Measurements from ENCODE around the gene ZNF319. TPM values are rescaled to one million over a fixed set of nuclear protein-coding genes. Genes with fewer than 3 reads are reported as not detected.

ZNF319 gene
- total RNA-seq, 1 donor from 2014 or later = 14.9 TPM

DNA sequence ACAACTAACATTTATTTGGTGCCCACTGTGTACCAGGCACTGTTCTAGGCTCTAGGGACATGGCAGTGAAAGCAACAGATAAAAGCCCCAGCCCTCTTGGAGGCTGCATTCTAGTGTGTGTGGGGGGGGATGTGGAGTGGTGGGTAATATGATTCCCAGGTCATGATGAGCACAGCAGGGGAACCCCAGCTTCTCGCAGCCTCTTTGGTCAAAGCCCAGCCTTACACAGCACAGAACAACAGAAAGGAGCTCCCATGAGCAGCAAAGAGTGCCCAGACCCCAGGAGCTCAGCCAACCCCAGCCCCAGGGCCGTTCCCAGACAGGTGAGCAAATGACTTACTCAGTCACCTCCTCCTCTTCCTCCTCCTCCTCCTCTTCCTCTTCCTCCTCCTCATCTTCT is 51.5 kb downstream of the ZNF319 start:
- Mint-ChIP-seq H3K4me3 (ENCODE audit: low read depth) (no peak overlapping the region), H3K27me3 (peaks cover 3% of the 10 kb centered on the region), H3K27ac (no peak overlapping the region), H3K9me3 (ENCODE audit: low read depth) (no peaks in the 10 kb centered on the region), H3K36me3 (ENCODE audit: insufficient read depth) (no peaks in the 10 kb centered on the region), H3K4me1 (ENCODE audit: low read depth) (no peaks in the 10 kb centered on the region)
- DNase-seq (ENCODE audit: low spot score, unreplicated experiment) = no peak
- TF ChIP-seq, protein P1, sequence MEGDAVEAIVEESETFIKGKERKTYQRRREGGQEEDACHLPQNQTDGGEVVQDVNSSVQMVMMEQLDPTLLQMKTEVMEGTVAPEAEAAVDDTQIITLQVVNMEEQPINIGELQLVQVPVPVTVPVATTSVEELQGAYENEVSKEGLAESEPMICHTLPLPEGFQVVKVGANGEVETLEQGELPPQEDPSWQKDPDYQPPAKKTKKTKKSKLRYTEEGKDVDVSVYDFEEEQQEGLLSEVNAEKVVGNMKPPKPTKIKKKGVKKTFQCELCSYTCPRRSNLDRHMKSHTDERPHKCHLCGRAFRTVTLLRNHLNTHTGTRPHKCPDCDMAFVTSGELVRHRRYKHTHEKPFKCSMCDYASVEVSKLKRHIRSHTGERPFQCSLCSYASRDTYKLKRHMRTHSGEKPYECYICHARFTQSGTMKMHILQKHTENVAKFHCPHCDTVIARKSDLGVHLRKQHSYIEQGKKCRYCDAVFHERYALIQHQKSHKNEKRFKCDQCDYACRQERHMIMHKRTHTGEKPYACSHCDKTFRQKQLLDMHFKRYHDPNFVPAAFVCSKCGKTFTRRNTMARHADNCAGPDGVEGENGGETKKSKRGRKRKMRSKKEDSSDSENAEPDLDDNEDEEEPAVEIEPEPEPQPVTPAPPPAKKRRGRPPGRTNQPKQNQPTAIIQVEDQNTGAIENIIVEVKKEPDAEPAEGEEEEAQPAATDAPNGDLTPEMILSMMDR (IDR thresholded peaks at IDR 0.05; ENCODE audit: unreplicated experiment) = no peak

DNA sequence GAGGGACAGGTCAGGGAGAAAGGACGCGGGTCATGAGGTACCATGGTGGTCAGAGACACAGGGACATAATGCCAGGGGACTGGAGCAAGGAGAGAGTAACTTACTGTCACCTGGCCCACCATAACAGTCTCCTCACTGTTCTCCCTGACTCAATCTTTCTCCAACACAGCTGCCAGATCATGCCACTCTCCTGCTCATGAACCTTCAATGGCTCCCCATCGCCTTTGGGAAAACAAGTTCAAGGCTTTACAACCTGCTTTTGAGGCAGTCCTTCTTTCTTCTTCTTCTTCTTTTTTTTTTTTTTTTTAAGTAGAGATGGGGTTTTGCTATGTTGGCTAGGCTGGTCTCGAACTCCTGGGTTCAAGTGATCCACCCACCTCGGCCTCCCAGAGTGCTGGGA is 52.4 kb downstream of the ZNF319 start:
- H3K4me3 Mint-ChIP-seq (ENCODE audit: low read depth) = no peak overlapping the region
- no peaks in the 10 kb centered on the region for H3K9me3 Mint-ChIP-seq (ENCODE audit: low read depth)
- no peak overlapping the region for H3K27ac Mint-ChIP-seq

DNA sequence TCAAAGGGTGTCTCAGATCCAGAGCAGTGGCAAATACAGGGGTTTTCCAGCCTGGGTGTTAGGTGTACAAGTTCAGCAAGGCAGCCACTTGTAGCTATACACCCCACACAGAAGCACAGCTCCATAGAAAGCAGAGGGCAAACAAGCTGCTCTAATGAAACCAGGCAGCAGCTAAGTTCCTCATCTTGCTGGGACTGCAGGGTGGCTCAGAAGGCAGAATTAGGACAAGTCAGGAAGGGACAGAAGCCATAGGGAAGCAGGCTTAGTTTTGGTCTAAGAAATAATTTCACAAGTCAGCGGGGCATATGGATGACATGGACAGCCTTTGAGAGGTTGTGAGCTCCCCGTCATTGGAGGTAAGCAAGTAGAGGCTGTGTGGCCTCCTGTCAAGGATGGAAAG is 53.2 kb downstream of the ZNF319 start:
- no peak overlapping the region for H3K4me3 Mint-ChIP-seq (ENCODE audit: low read depth)

More for the DNA sequence above, 52.4 kb downstream of the ZNF319 start:
- H3K4me1 Mint-ChIP-seq (ENCODE audit: low read depth) = no peaks in the 10 kb centered on the region
- no peak for DNase-seq (ENCODE audit: low spot score, unreplicated experiment)
- H3K36me3 Mint-ChIP-seq (ENCODE audit: insufficient read depth) = no peaks in the 10 kb centered on the region
- peaks cover 3% of the 10 kb centered on the region for H3K27me3 Mint-ChIP-seq
- TF ChIP-seq, protein P1 (IDR thresholded peaks at IDR 0.05; ENCODE audit: unreplicated experiment) = no peak

DNA sequence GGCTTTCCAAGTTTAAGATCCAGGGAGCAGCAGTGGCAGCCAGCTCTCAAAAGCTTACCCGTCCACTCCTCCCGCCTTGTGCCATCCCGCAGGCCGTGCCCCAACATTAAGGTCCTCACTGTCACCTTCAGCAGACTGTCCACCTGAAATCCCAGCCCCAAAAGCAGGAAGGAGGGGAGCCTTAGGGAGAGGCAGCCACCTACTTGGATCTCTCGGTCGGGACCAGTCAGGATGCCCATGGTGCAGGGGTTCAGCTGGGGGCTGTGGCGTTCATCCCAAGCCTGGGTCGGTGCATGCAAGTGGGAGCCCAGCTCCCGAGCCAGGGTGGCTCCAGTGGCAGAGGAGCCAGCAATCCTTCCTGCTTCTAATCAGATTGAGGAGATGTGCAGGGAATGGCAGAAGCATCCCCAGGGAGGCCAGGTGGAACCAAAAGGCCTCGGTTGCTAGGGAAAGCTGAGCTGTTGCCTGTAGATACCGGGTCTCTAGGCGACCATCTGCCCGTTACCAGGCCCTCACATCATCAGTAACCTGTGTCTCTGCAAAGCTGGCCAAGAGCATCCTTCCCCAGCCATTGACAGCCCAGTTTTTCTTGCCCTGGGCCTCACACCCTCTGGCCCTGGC is 54.2 kb downstream of the ZNF319 start:
- H3K27ac Mint-ChIP-seq = no peak overlapping the region
- H3K4me3 Mint-ChIP-seq (ENCODE audit: low read depth) = no peak overlapping the region
- DNase-seq (ENCODE audit: low spot score, unreplicated experiment) = no peak
- no peaks in the 10 kb centered on the region for H3K4me1 Mint-ChIP-seq (ENCODE audit: low read depth)
- no peaks in the 10 kb centered on the region for H3K36me3 Mint-ChIP-seq (ENCODE audit: insufficient read depth)
- TF ChIP-seq, protein P1 (IDR thresholded peaks at IDR 0.05; ENCODE audit: unreplicated experiment) = no peak
- peaks cover 5% of the 10 kb centered on the region for H3K27me3 Mint-ChIP-seq
- no peaks in the 10 kb centered on the region for H3K9me3 Mint-ChIP-seq (ENCODE audit: low read depth)

More for the DNA sequence above, 53.2 kb downstream of the ZNF319 start:
- Mint-ChIP-seq H3K9me3 (ENCODE audit: low read depth) (no peaks in the 10 kb centered on the region), H3K4me1 (ENCODE audit: low read depth) (no peaks in the 10 kb centered on the region), H3K27me3 (peaks cover 3% of the 10 kb centered on the region), H3K27ac (no peak overlapping the region), H3K36me3 (ENCODE audit: insufficient read depth) (no peaks in the 10 kb centered on the region)
- no peak for DNase-seq (ENCODE audit: low spot score, unreplicated experiment)
- TF ChIP-seq, protein P1 (IDR thresholded peaks at IDR 0.05; ENCODE audit: unreplicated experiment) = no peak

DNA sequence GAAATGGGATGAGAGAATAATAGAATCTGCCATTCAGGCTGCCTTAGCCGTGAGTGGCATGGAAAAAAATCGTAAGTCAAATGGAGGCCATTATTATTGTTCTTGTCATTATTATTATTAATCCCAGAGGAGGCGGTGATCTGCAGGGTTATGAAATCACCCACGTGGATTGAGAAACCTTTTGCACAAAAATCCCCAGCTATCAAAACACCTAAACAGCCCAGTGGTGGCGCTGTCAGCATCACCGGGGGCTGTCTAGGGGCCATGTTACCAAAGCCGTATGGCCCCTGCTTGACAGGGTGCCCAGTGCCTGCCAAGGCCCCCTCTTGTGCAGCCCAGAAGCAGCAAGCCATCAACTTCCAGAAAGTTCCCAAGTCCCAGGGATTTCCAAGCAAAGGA is 54.7 kb downstream of the ZNF319 start:
- no peaks in the 10 kb centered on the region for H3K36me3 Mint-ChIP-seq (ENCODE audit: insufficient read depth)
- no peak overlapping the region for H3K4me3 Mint-ChIP-seq (ENCODE audit: low read depth)
- H3K4me1 Mint-ChIP-seq (ENCODE audit: low read depth) = no peaks in the 10 kb centered on the region
- H3K27ac Mint-ChIP-seq = no peak overlapping the region
- TF ChIP-seq, protein P1 (IDR thresholded peaks at IDR 0.05; ENCODE audit: unreplicated experiment) = peak; percentile 9
- H3K9me3 Mint-ChIP-seq (ENCODE audit: low read depth) = no peaks in the 10 kb centered on the region
- no peak for DNase-seq (ENCODE audit: low spot score, unreplicated experiment)
- H3K27me3 Mint-ChIP-seq = peaks cover 5% of the 10 kb centered on the region
